Left renal cortex interstitium (tissue), 4 donors: ENCODE measurements around the gene TNS4. TPM values are rescaled to one million over a fixed set of nuclear protein-coding genes. Genes with fewer than 3 reads are reported as not detected.

Source experiments
- DNase-seq, 4 donors: peaks; one replicate each; pipeline ENCODE4 v3.0.0-alpha.2; 2013; ENCODE audit warnings: low read depth in 4 of 4, low spot score in 2 of 4, missing footprints in 1 of 4
- polyA plus RNA-seq, 4 donors: library from polyadenylated mRNA; unstranded; fragments of 120-200 nt; gene quantifications; one replicate each; pipeline ENCODE4 v1.2.1, GENCODE V29; 2013; ENCODE audit not compliant: insufficient read length in 4 of 4

Gene TNS4
- polyA plus RNA-seq, 4 donors: 0.05 to 0.32 (median 0.14) TPM

DNA sequence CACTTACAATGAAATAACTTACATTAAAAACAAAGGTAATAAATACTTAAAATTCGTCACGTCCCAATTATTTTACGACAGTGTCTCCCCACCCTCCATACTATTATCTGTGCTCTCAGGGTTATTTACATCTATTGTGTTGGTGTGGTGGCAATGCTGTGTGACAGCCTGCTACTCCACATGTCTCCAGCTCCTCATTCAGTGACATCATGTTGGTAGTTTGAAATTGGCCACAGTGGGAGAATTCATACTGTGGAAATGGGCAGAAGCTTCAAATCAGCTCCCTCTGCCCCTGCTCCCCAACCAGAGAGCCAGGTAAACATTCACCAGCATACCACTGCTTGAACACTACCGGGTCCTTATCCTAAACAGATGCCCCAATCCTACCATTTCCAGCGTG, 6.3 kb downstream of the TNS4 start:
- DNase-seq: no peak

DNA sequence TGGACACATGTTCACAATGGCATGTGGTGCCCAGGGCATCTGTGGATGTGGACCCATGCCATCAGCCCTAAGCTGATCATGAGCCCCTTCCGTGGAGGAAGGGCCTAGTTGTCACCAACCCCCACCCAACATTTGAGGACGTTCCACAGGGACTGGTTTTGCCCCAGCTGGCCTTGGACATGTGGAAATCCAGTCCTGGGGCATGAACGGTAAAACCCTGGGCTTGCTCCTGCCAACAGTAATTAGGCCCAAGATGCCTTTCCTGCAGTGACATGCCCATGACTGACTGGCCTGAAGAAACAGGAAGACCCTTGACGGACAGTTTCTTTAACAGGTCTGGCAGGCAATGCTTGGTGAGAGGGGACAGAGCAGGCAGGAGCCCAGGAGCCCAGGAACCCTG, 7.7 kb downstream of the TNS4 start:
- no peak for DNase-seq

DNA sequence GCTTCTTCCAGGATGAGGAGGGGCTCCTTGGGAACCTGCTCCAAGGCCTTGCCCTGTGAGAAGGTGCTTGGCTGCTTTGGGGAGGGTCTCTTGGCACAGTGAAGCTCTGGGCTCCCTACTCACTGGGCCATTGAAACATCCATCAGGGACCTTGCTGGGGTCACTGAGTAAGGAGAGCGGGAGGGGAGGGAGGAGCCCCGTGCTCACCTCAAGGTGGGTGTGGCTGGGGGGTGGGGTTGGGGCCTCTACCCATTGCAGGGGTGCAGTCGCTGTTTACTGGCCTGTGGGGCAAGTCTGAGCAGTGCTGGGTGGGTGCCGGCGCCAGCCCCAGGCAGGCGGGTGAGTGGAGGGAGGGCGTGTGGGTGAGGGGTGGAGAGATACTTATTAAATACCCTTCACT, 9.9 kb downstream of the TNS4 start:
- DNase-seq: no peak

DNA sequence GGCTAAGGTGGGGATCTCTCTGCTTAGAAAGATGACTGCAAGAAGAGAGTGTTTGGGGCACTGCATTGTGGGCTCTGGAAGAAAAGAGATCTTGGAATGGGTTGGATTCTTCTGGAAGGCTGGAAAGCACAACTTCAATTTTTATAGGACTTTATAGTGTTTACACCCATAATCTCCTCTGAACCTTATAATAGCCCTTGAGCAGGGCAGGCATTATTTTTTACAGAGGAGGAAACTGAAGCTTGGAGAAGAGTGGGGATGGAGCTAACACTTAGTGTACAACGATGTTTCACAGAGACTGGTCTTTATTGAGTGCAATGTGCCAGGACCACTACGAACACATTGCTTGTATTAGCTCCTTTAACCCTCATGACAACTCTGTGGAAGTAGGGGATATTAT, 10.4 kb downstream of the TNS4 start:
- no peak for DNase-seq

DNA sequence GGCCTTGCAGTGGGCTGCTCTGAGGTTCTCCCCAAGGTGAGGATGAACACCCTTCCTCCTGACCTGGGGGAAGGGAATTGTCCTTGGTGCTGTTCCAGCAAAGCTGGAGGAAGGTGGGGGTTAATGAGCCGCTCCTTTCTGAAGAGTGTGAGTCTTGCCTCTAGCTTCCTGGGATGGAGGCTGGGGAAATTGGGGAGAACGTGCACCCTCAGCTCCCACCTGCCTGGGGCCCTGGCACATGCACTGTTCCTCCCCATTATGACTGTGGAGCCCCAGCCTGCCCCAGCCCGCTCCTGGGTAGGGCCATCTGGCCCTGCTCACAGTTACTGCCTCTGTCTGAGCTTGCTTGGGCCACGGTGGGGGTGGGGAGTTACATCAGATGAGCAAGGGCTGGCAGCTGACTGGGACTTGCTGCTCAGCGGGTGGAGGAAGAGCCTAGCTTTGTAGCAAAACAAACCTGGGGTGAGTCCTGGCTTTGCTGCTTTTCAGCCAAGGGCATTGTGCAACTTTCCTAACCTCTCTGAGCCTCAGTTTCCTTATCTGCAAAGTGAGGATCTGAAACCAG, 11.1 kb downstream of the TNS4 start:
- DNase-seq: no peak

DNA sequence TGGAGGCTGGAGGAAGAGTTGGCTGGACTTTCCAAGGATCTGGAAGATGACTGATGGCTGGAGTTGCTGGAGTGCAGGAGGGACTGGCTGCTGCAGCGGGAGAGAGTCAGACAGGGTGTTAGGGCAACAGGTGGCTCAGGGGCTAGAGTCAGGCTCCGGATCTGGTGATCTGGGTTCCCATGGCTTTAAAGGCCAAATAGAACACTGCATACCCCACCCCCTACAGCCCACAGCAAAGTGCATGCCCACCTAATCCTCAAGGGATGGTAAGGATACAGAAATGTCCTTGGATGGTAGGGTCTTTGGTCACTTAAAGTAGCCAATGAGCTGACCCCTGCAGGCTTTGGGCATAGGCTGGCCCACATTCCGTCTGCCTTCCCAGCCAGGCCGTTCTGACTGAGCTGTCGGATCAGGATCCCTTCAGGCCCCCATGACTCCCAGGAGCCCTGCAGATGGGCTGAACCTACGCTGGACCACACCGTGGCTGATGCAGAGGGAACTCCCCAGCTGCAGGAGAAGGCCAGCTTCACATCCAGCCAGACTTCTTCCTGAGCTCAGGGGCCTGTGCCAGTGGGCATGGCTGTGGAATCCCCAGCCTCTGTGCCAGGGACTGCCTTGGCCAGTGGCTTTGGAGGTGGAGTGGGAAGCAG, 13.9 kb downstream of the TNS4 start:
- no peak for DNase-seq

DNA sequence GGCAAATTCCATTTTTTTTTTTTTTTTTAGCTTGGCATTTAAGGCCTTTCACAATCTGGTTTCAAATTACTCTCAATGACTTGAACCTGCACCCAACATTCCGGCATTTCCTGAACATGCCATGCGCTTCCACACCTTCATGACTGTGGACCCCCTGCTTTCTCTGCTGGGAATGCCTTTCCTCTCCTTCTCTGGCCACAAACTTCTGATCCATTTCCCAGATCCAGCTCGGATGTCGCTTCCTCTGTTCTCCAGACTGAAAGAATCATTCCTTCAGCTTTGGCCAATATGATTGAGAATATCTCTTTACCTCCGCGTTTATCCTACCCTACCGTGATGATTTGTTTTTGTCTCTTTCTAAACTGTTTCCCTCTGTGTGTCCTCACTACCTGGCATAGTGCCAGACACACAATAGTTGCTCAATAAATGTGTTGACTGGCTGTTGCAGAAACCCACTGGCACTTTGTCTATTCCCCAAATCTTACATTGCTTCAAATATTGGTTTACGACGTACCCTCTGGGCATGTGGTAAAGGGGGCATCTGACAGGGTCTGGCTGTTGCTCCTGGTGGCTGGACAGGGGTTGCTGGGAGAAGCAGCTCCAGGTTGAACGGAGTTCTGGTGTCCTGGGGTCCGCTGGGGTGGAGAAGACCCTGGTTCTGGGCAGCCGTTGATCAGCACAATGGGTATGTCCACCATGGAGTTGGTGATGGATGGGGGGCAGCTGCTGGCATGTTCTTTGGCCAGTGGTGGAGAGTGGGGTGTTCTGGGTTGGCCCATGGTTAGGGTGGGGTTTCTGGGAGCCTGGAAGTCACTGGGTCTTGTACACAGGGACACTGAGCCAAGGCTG, 14.7 kb downstream of the TNS4 start:
- no peak for DNase-seq

DNA sequence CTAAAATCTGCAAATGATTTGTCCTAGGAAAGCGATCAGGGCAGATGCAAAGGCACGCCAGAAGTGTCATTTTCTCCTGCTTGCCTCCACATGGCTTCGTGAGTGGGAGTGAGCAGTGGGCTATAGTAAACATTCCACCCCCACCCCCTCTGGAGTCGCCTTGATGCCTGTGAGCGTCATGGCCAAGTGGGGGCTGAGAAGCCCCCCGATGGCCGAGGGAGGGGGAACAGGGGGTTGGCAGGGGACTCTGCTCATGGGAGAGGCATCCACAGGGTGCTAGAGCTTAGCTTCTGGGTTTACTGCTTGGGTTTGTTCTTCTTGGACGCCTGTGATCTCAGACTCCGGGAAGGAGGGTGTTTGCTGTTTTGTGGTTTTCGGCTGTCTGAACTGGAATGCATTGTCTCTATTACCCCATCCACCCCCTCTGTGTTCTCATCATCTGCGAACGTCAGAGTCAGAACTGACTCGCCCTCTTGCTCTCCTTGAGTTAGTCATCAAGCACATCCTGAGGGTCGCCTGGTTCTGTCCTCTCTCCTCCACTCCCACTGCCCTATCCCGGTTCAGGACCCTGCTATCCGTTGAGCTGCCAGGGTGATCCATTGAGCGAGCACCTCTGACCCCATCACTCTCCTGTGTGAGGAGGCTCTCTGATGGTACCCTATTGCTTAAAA, 15.4 kb downstream of the TNS4 start:
- DNase-seq: no peak

DNA sequence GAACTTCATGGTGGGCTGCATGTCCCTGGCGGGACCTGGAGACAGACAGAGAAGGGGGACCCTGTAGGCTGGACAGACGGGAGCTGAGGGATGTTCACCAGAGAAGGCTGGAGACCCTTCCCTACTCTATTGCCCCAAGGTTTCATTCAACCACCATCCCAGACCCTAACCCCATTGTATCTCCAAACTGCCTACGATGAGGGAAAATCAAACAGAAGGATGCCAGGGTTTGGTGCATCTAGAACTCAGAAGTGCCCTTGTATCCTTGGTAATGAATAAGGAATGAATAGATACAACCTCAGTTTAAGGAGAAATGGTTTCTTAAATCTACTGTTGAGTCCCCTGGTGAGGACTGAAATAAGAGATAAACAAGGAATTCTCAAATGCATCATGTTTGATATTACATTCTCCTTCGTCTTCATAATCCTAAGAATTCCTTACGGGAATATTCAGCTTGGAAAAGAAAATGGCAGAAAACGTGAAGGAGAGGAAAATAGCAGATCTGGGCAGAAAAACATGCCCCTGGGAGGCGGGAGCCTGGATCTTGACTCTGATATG, 16.4 kb downstream of the TNS4 start:
- DNase-seq: no peak

DNA sequence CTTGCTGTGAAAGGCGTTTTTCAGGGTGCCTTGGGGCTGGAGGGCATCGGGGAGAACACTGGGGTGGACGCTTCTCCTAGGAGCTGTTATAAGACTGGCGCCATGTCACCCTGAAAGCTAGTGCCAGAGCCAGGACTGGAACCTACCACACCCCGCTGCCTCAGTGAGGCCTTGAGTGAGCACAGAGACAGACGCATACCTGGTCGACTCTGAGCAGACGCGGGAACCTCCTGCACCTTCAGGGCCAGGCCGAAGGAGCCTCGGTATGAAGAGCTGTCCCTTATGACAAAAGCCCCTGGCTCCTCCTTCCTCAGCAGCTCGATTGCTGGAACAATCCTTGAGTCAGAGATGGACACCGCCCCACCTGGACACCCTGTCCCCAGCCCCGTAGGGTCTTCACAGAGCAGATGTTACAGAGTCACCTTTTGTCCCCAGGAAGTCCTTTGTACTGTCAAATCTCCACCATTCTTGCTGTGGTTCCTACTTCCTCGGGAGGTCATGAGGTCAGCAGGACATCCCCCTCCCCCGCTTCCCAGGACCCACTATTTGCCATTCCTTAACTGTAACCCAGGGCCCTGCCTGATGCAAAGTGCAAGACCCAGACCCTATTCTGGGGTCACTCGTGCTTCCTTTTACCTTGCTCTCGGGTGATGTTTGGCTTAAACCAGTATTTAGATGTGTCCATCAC, 17.0 kb downstream of the TNS4 start:
- DNase-seq: no peak

DNA sequence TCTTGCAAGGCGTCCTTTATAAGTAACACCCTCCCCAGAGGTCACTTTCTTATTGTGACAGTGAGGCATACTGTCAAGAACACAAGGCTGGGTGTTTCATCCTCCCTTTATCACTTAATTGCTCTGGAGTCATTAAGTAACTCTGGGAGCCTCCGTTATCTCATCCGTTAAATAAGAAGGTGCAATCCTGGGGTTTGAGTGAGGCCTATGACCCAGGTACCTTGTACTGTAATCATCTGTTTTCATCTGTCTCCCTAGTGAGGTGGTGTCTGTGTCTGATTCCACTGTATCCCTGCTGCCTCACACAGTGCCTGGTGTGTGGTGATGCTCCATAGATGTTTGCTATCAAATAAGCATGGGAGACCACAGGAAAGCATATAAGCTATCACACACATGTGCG, 17.7 kb downstream of the TNS4 start:
- DNase-seq: no peak

DNA sequence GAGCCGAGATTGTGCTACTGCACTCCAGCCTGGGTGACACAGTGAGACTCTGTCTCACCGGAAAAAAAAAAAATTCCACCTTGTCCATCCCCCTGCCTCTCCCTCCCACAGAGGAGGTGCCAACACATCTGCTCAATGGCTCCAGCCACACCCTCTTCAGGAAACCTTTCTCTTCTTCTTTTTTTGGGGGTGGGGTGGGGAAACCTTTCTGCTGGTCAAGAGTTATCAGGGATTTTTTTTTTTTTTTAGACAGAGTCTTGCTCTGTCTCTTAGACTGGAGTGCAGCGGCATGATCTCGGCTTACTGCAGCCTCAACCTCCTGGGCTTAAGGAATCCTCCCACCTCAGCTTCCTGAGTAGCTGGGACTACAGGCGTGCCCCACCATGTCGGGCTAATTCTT, 18.7 kb downstream of the TNS4 start:
- DNase-seq: no peak

DNA sequence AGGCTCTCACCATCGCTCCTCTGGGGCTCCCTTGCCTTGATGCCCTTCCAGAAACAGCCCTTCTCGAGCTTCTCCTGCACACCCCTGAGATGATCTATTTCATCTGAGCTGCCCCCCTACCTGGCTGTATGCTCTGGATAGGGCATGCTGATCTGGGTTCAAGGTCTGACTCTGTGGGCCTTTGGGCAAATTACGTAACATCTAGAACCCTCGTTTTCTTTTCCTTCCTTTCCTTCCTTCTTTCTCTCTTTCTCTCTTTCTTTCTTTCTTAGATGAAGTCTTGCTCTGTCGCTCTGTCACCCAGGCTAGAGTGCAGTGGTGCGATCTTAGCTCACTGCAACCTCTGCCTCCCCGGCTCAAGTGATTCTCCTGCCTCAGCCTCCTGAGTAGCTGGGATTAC, 20.3 kb downstream of the TNS4 start:
- no peak for DNase-seq

DNA sequence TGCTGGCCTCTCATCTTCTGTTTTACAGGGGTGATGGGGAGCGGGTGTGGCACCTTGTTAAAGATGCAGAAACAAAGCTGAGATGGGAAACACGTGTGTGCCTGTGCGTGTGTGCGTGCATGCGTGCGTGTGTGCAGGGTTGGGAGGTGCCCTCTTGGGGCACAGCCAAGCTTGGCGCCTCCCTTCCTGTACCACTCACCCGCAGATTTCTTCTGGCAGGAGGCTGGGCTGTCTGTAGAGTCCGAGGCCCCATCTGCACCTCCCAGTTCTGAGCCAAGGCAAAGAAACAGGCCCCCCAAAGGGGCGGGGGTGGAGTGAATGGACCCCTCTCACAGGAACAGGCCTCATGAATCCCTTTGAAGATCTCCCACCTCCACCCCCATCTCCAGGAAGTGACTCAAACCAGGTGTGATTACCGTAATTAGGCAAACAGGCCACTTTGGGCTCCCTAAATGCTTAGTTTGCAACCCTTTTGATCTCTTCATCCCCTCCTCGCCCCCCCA, 20.9 kb downstream of the TNS4 start:
- DNase-seq: no peak

DNA sequence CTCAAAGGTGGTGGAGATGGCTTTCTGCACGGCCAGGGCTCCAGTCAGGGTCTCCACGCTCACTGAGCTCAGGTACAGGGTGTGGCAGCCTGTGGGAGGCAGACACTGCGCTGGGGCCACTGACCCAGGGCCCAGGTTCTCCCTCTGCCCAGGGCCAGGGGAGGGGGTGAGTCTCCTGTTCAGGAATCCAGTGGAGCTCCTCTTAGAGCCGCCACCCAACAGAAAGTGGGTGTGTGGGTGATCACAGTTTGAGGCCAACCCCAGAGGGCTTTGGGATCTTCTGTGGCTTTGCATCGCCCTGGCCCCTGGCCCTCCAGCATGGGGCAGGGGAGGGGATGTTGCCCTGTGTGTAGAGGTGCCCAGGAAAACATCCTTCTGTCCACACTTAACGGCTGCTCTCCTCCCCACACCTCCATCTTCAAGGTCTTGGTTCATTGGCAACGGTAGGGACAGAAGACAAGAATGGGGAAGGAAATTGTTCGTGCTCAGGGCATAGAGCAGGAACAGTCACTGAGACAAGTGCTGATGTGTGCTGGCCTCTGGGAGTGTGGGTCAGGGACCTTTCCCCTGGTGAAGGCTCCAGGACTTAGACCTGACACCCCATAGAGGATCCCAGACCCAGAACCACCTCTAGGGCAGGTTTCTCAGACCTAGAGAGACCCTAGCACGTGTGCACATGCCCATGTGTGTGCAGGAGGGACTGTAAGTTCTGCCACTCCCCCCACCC, 21.5 kb downstream of the TNS4 start:
- no peak for DNase-seq

DNA sequence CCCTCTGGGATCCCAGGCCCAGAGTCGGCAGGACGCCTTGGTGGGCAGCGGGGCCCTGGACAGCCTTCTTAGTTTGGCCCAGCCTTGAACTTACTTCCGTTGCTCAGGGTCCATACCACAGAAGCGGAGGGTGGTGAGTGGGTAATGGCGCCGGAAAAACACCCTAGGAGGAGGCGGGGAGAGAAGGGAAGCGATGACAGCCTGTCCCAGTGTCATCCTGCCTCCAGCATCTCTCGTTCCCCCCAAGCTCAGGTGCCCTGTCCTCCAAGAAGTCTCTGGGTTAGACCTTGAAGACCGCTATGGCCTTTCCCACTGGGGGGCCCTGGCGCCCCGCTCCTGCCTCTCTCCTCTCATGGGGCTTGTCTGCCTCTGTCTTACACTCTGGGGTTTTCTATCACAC, 22.9 kb downstream of the TNS4 start:
- no peak for DNase-seq

DNA sequence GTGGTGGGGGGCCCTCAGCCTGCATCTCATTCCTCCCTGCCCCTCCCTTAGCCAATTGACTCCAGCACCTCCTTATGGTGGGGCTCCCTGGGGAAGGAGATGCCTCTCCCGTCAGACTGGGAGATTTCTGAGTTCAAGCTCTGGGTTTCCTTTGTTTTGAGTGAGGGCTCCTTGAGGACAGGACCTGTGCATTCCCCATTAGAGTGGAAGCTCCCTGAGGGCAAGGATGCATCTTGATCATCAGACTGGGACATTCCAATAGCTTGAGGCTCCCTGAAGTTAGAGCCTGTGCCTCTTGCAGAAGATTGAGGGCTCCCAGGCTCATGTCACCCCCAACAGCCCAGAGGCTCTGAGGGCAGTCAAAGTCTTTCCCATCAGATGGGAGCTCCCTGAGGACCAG, 23.6 kb downstream of the TNS4 start:
- no peak for DNase-seq

DNA sequence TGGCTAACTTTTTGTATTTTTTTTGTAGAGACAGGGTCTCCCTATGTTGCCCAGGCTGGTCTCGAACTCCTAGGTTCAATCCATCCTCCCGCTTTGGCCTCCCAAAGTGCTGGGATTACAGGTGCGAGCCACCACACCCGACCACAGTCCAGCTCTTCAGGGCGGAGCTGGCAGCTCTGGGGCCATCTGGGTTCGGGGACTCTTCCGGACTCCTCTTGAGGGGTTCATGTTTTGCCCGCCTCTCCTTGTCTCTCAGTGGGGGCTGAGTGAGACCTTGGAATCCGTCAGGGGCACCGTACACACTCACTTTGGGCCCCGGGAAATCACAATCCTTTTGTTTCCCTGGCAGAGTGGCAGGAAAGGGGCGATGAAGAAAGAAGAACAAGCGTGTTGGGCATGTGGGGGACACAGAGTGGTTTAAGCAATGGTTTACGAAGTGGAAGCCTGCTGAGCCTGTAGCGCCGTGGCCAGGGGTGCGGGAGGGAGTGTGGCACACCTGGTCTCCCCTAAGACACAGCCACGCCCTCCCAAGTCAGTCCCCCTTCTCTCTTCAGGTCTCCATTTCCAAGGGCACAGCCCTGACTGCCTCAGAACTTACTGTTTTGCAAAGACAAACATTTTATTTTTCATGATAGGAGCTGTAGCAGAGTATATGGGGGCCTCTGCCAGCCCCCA, 26.1 kb downstream of the TNS4 start:
- DNase-seq: no peak

DNA sequence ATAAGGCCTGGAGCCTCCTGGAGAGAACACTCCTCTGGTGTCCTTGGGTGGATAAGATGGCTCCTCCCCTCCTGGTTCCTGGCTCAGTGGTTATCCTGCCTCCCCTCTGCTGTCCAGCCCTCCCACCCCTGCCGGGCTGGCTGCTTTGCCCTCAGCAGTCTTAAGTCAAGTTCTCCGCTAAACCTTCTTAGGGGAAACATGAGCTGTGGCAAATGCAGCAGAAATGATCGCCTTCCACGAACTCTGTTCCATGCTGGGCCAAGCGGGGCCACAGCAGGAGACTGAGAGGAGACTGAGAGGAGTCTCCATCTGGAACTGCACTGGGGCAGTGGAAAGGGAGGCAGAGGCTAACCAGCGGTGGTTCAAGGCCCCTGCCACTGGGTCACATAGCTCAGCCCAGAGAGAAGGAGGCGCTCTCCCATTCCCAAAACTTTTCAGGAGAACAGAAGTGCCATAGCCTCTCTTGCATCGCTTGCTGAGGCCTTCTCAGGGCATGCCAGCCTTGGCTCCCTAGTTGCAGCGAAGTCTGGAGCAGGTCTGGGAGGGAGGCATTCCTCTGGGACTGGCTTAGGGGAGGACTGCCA, 26.9 kb downstream of the TNS4 start:
- no peak for DNase-seq
